Transverse colon (tissue), 4 donors: ENCODE measurements around the gene CLSTN1. TPM values are rescaled to one million over a fixed set of nuclear protein-coding genes. Genes with fewer than 3 reads are reported as not detected.

Experiments
- DNase-seq: peaks from one replicate; pipeline ENCODE4 v3.0.0-alpha.2; 2019
- H3K27ac ChIP-seq, 4 donors: fragments of 200-600 bp; sonication (generic); 2 replicates each; pipeline ENCODE4 v1.5.1; 2016 to 2018; ENCODE audit warnings: inconsistent platforms in 4 of 4
- H3K27me3 ChIP-seq: fragments of 200-600 bp; sonication (generic); 2 replicates; pipeline ENCODE4 v1.5.1; 2017; ENCODE audit warnings: inconsistent platforms
- H3K36me3 ChIP-seq, 4 donors: fragments of 200-600 bp; sonication (generic); 2 replicates each; pipeline ENCODE4 v1.5.1; 2017 to 2019; ENCODE audit warnings: inconsistent platforms in 4 of 4
- H3K4me1 ChIP-seq, 4 donors: fragments of 200-600 bp; sonication (generic); 2 replicates each; pipeline ENCODE4 v1.5.1; 2017 to 2020; ENCODE audit warnings: inconsistent platforms in 4 of 4
- H3K4me3 ChIP-seq, 4 donors: fragments of 200-600 bp; sonication (generic); 1 replicate in 1 of 4; 2 replicates in 3 of 4; pipeline versions ENCODE4 v1.5.1 to v1.6.1; 2017 to 2019; ENCODE audit warnings: inconsistent platforms in 4 of 4
- H3K9me3 ChIP-seq, 2 donors: fragments of 200-600 bp; sonication (generic); 2 replicates each; pipeline ENCODE4 v1.5.1; 2017 to 2019; ENCODE audit warnings: inconsistent platforms in 2 of 2
- CTCF ChIP-seq, 5 experiments: fragments of 200-600 bp in 3 of 5; fragments of 450-650 bp in 2 of 5; sonication (generic) in 3 of 5; IDR thresholded peaks; 1 replicate in 2 of 5; 2 replicates in 3 of 5; pipeline ENCODE4 v1.5.1; 2016 to 2017; ENCODE audit warnings: antibody characterized with exemption in 5 of 5, inconsistent platforms in 3 of 5, mild to moderate bottlenecking in 2 of 5, moderate library complexity in 1 of 5
- EP300 ChIP-seq: sonication (generic); formaldehyde crosslinking; IDR thresholded peaks from one replicate; pipeline ENCODE4 v1.6.1; 2017; ENCODE audit warnings: antibody characterized with exemption, low read depth
- POLR2A ChIP-seq: fragments of 450-650 bp; IDR thresholded peaks from one replicate; pipeline ENCODE4 v1.6.1; 2016; ENCODE audit warnings: antibody characterized with exemption, mild to moderate bottlenecking, moderate library complexity
- POLR2AphosphoS5 ChIP-seq, 3 donors: sonication (generic); formaldehyde crosslinking; IDR thresholded peaks; one replicate each; pipeline ENCODE4 v1.6.1; 2016; ENCODE audit warnings: antibody characterized with exemption in 3 of 3
- WGBS, 2 donors: methylation state at CpG; one replicate each; pipeline ENCODE4 v1.1.5; 2018; ENCODE audit warnings: low coverage in 1 of 2; 5-methylcytosine and 5-hydroxymethylcytosine counted together
- in situ Hi-C, 4 donors: fragments of 200-750 bp; cut with MboI; loops; one replicate each; pipeline versions ENCODE4 v1.15.0 to v1.15.1; 2017; ENCODE audit warnings: low sequenced_read_pairs in 3 of 4, low pct_ligation_motif_present in 1 of 4, low pct_unique_long_range_greater_than_20kb in 1 of 4
- intact Hi-C: fragments of 100-400 bp; cut with DNase I; formaldehyde crosslinking; loops from one replicate; pipeline ENCODE4 v1.15.1; 2023; ENCODE audit warnings: low total_unique reads
- total RNA-seq, 4 donors: library from RNA; depleted of rRNA; stranded (reverse); fragments of >200 nt; gene quantifications; one replicate each; pipeline ENCODE4 v1.1.0, GENCODE V29; 2016

CLSTN1 gene
- total RNA-seq, 4 donors from 2014 or later, result 118 to 191 (median 143) TPM

- in situ Hi-C loops, result no loop called here
- Histone ChIP-seq H3K27me3 (no peaks in the 10 kb centered on the region), H3K27ac (no peak overlapping the region), H3K36me3 (no peaks in the 10 kb centered on the region), H3K4me3 (no peak overlapping the region), H3K4me1 (no peaks in the 10 kb centered on the region), H3K9me3 (no peaks in the 10 kb centered on the region)
- no peak for DNase-seq
- WGBS, 2 donors, result 80 to 84% methylated on average over 2 to 3 of the region's 3 CpGs
- no peak for TF ChIP-seq EP300
- TF ChIP-seq POLR2A, result no peak
- TF ChIP-seq CTCF (IDR thresholded peaks at IDR 0.05), result no peak
- TF ChIP-seq POLR2AphosphoS5 (IDR thresholded peaks at IDR 0.05), result no peak
- intact Hi-C loops, result no loop called here
These were observed 120.1 kb downstream of the CLSTN1 start for GRCh38 chr1:9703681-9704080.

- Histone ChIP-seq H3K9me3 (no peaks in the 10 kb centered on the region), H3K27me3 (no peaks in the 10 kb centered on the region), H3K4me1 (no peaks in the 10 kb centered on the region), H3K4me3 (no peak overlapping the region), H3K27ac (no peak overlapping the region), H3K36me3 (no peaks in the 10 kb centered on the region)
- WGBS, 2 donors, result 86 to 89% methylated on average over 2 to 5 of the region's 5 CpGs
- no peak for DNase-seq
- no peak for TF ChIP-seq POLR2A
- TF ChIP-seq CTCF (IDR thresholded peaks at IDR 0.05), result no peak
- TF ChIP-seq EP300, result no peak
- in situ Hi-C loops, result no loop called here
- intact Hi-C loops, result no loop called here
These were observed 120.6 kb downstream of the CLSTN1 start for GRCh38 chr1:9703165-9703509.

GRCh38 chr1:9701665-9702064 lies 122.1 kb downstream of the CLSTN1 start:
- DNase-seq, result no peak
- H3K9me3 ChIP-seq, result no peaks in the 10 kb centered on the region
- H3K4me1 ChIP-seq, result no peaks in the 10 kb centered on the region
- H3K27me3 ChIP-seq, result no peaks in the 10 kb centered on the region
- H3K36me3 ChIP-seq, result no peaks in the 10 kb centered on the region
- 87% methylated on average over 4 of the region's 4 CpGs; no CpG with 5 or more reads in 1 of the 2 donors for WGBS, 2 donors
- no peak overlapping the region for H3K4me3 ChIP-seq
- TF ChIP-seq POLR2A, result no peak
- no peak for TF ChIP-seq EP300
- no peak for TF ChIP-seq CTCF (IDR thresholded peaks at IDR 0.05)
- no peak for TF ChIP-seq POLR2AphosphoS5 (IDR thresholded peaks at IDR 0.05)
- intact Hi-C loops, result no loop called here
- H3K27ac ChIP-seq, result no peak overlapping the region
- in situ Hi-C loops, result no loop called here

- Histone ChIP-seq H3K4me1 (no peaks in the 10 kb centered on the region), H3K9me3 (no peaks in the 10 kb centered on the region), H3K27me3 (no peaks in the 10 kb centered on the region), H3K36me3 (no peaks in the 10 kb centered on the region), H3K27ac (no peak overlapping the region), H3K4me3 (no peak overlapping the region)
- DNase-seq, result no peak
- TF ChIP-seq CTCF (IDR thresholded peaks at IDR 0.05), result no peak
- no peak for TF ChIP-seq POLR2A
- TF ChIP-seq EP300, result no peak
- TF ChIP-seq POLR2AphosphoS5 (IDR thresholded peaks at IDR 0.05), result no peak
- intact Hi-C loops, result no loop called here
- 93 to 100% methylated on average over 1 to 12 of the region's 12 CpGs for WGBS, 2 donors
- in situ Hi-C loops, result no loop called here
These were observed 123.4 kb downstream of the CLSTN1 start for GRCh38 chr1:9700340-9700739.
